ENCODE data around the gene TOX2.

The TOX2 gene

GRCh38 chr20:43914311-43915210 lies at the start of gene TOX2:
TOX2 (plus strand) TSS chr20:43914852; CDS start chr20:43914892, 40 bp downstream.
- peak in 1 of 4 experiments; percentile 47 for DNase-seq

GRCh38 chr20:43868091-43868490 lies 46.6 kb upstream of the TOX2 start:
- no peak for DNase-seq

- no peak for DNase-seq
Observed at GRCh38 chr20:43870484-43870883, 44.2 kb upstream of the TOX2 start.

GRCh38 chr20:43878776-43879175 lies 35.9 kb upstream of the TOX2 start:
- no peak for DNase-seq

GRCh38 chr20:43893930-43894329 lies 20.7 kb upstream of the TOX2 start:
- no peak for DNase-seq

- no peak for DNase-seq
Observed at GRCh38 chr20:43894491-43894890, 20.2 kb upstream of the TOX2 start.

GRCh38 chr20:43895235-43895634 lies 19.4 kb upstream of the TOX2 start:
- no peak for DNase-seq

GRCh38 chr20:43899274-43900120 lies 15.2 kb upstream of the TOX2 start:
- DNase-seq, result no peak

GRCh38 chr20:43900121-43900466 lies 14.6 kb upstream of the TOX2 start:
- no peak for DNase-seq

GRCh38 chr20:43900496-43900895 lies 14.2 kb upstream of the TOX2 start:
- DNase-seq, result no peak

- DNase-seq, result no peak
Observed at GRCh38 chr20:43901296-43901695, 13.4 kb upstream of the TOX2 start.

GRCh38 chr20:43903953-43904826 lies 10.5 kb upstream of the TOX2 start:
- no peak for DNase-seq

GRCh38 chr20:43904827-43905177 lies 9.8 kb upstream of the TOX2 start:
- DNase-seq, result no peak

- DNase-seq, result no peak
Observed at GRCh38 chr20:43906505-43907034, 8.1 kb upstream of the TOX2 start.

GRCh38 chr20:43909211-43909610 lies 5.4 kb upstream of the TOX2 start:
- DNase-seq, result no peak

GRCh38 chr20:43909720-43910119 lies 4.9 kb upstream of the TOX2 start:
- no peak for DNase-seq

GRCh38 chr20:43910564-43910963 lies 4.1 kb upstream of the TOX2 start:
- DNase-seq, result no peak

- no peak for DNase-seq
Observed at GRCh38 chr20:43911066-43911465, 3.6 kb upstream of the TOX2 start.

- no peak for DNase-seq
Observed at GRCh38 chr20:43913291-43914025, 1.2 kb upstream of the TOX2 start.

GRCh38 chr20:43915211-43916072 lies 790 bp downstream of the TOX2 start:
- DNase-seq, result peak in 1 of 4 experiments; percentile 24
